Measurements from ENCODE around the gene POLE. TPM values are rescaled to one million over a fixed set of nuclear protein-coding genes. Genes with fewer than 3 reads are reported as not detected.

The POLE gene, protein sequence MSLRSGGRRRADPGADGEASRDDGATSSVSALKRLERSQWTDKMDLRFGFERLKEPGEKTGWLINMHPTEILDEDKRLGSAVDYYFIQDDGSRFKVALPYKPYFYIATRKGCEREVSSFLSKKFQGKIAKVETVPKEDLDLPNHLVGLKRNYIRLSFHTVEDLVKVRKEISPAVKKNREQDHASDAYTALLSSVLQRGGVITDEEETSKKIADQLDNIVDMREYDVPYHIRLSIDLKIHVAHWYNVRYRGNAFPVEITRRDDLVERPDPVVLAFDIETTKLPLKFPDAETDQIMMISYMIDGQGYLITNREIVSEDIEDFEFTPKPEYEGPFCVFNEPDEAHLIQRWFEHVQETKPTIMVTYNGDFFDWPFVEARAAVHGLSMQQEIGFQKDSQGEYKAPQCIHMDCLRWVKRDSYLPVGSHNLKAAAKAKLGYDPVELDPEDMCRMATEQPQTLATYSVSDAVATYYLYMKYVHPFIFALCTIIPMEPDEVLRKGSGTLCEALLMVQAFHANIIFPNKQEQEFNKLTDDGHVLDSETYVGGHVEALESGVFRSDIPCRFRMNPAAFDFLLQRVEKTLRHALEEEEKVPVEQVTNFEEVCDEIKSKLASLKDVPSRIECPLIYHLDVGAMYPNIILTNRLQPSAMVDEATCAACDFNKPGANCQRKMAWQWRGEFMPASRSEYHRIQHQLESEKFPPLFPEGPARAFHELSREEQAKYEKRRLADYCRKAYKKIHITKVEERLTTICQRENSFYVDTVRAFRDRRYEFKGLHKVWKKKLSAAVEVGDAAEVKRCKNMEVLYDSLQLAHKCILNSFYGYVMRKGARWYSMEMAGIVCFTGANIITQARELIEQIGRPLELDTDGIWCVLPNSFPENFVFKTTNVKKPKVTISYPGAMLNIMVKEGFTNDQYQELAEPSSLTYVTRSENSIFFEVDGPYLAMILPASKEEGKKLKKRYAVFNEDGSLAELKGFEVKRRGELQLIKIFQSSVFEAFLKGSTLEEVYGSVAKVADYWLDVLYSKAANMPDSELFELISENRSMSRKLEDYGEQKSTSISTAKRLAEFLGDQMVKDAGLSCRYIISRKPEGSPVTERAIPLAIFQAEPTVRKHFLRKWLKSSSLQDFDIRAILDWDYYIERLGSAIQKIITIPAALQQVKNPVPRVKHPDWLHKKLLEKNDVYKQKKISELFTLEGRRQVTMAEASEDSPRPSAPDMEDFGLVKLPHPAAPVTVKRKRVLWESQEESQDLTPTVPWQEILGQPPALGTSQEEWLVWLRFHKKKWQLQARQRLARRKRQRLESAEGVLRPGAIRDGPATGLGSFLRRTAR (N-terminal part only)
- 168 and 174 TPM in 2 replicates for total RNA-seq
- long read RNA-seq, partial matches to known transcripts: 14 of 18 reads
- long read RNA-seq, other reads (novel, unspliced or antisense): 4 of 18 reads

- Mint-ChIP-seq H3K4me1 (peaks cover 24% of the 10 kb centered on the region), H3K36me3 (ENCODE audit: low read depth) (peaks cover 28% of the 10 kb centered on the region), H3K9me3 (peaks cover 6% of the 10 kb centered on the region), H3K27me3 (ENCODE audit: low read depth) (peaks cover 6% of the 10 kb centered on the region), H3K4me3 (peak within 1 kb of the TSS; percentile 90), H3K27ac (ENCODE audit: unreplicated experiment) (no peak within 1 kb of the TSS)
- no peak for TF ChIP-seq CTCF (conservative IDR thresholded peaks at IDR 0.05)
- peak; percentile 93 for DNase-seq (ENCODE audit: low read depth, low spot score)
Measured at GRCh38 chr12:132687211-132688164, at the start of gene POLE, which contains the start of gene PXMP2. Gene POLE (minus strand): TSS chr12:132687342. CDS start chr12:132687315, 27 bp downstream. Gene PXMP2 (plus strand): TSS chr12:132687587. CDS start chr12:132687671, 84 bp downstream.

GRCh38 chr12:132736913-132737312, 49.8 kb upstream of the POLE start:
- no peak for TF ChIP-seq CTCF (conservative IDR thresholded peaks at IDR 0.05)
- no peaks in the 10 kb centered on the region for H3K27me3 Mint-ChIP-seq (ENCODE audit: low read depth)
- no peak for DNase-seq (ENCODE audit: low read depth, low spot score)
- H3K27ac Mint-ChIP-seq (ENCODE audit: unreplicated experiment): peak overlapping the region; percentile 88
- H3K4me3 Mint-ChIP-seq: no peak overlapping the region
- peaks cover 28% of the 10 kb centered on the region for H3K36me3 Mint-ChIP-seq (ENCODE audit: low read depth)
- no peaks in the 10 kb centered on the region for H3K4me1 Mint-ChIP-seq
- no peaks in the 10 kb centered on the region for H3K9me3 Mint-ChIP-seq

DNA sequence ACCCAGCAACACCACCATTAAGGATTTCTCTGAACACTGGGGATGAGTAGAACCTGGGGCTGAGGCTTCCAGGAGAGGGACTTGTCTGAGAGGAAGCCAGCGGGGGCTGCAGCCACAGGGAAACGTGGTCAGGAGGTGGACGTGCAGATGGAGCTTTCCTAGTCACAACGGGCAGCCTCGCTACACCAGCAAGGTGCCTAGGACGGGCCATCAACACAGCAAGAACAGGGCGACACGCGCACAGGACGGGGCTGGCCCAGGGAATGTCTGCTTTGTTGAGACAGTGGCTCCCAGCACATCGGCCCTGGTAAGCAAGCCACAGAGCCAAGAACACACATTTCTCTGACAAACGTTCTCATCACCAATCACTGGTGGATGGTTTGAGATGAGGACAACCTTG, 49.2 kb upstream of the POLE start:
- DNase-seq (ENCODE audit: low read depth, low spot score): no peak
- Mint-ChIP-seq H3K27ac (ENCODE audit: unreplicated experiment) (no peak overlapping the region), H3K4me1 (no peaks in the 10 kb centered on the region), H3K36me3 (ENCODE audit: low read depth) (peaks cover 32% of the 10 kb centered on the region), H3K4me3 (no peak overlapping the region), H3K9me3 (no peaks in the 10 kb centered on the region), H3K27me3 (ENCODE audit: low read depth) (no peaks in the 10 kb centered on the region)
- no peak for TF ChIP-seq CTCF (conservative IDR thresholded peaks at IDR 0.05)

- Mint-ChIP-seq H3K36me3 (ENCODE audit: low read depth) (peaks cover 36% of the 10 kb centered on the region), H3K27me3 (ENCODE audit: low read depth) (no peaks in the 10 kb centered on the region), H3K4me1 (no peaks in the 10 kb centered on the region), H3K27ac (ENCODE audit: unreplicated experiment) (no peak overlapping the region), H3K4me3 (no peak overlapping the region), H3K9me3 (no peaks in the 10 kb centered on the region)
- DNase-seq (ENCODE audit: low read depth, low spot score): no peak
- no peak for TF ChIP-seq CTCF (conservative IDR thresholded peaks at IDR 0.05)
Measured at GRCh38 chr12:132735496-132735895, 48.4 kb upstream of the POLE start.

All from neural crest cell (in vitro differentiated cells).